ENCODE results near the gene NDFIP1.

Gene NDFIP1

GRCh38 chr5:142100307-142100706 is 8.3 kb upstream of the NDFIP1 start:
- no peak for TF ChIP-seq POLR2A (IDR thresholded peaks at IDR 0.05; ENCODE audit: low read depth, low read length)
- no peak for DNase-seq (ENCODE audit: insufficient read length, low spot score)
- FAIRE-seq: no peak

- TF ChIP-seq POLR2A (IDR thresholded peaks at IDR 0.05; ENCODE audit: low read depth, low read length): no peak
- no peak for DNase-seq (ENCODE audit: insufficient read length, low spot score)
- FAIRE-seq: no peak
These were observed 5.4 kb upstream of the NDFIP1 start for GRCh38 chr5:142102980-142103740.

- DNase-seq (ENCODE audit: insufficient read length, low spot score) (no peak), FAIRE-seq (no peak)
- no peak for TF ChIP-seq POLR2A (IDR thresholded peaks at IDR 0.05; ENCODE audit: low read depth, low read length)
These were observed 4.1 kb upstream of the NDFIP1 start for GRCh38 chr5:142104491-142104890.

- no peak for FAIRE-seq
- TF ChIP-seq POLR2A (IDR thresholded peaks at IDR 0.05; ENCODE audit: low read depth, low read length): no peak
- no peak for DNase-seq (ENCODE audit: insufficient read length, low spot score)
These were observed 2.5 kb upstream of the NDFIP1 start for GRCh38 chr5:142106061-142106460.

DNA sequence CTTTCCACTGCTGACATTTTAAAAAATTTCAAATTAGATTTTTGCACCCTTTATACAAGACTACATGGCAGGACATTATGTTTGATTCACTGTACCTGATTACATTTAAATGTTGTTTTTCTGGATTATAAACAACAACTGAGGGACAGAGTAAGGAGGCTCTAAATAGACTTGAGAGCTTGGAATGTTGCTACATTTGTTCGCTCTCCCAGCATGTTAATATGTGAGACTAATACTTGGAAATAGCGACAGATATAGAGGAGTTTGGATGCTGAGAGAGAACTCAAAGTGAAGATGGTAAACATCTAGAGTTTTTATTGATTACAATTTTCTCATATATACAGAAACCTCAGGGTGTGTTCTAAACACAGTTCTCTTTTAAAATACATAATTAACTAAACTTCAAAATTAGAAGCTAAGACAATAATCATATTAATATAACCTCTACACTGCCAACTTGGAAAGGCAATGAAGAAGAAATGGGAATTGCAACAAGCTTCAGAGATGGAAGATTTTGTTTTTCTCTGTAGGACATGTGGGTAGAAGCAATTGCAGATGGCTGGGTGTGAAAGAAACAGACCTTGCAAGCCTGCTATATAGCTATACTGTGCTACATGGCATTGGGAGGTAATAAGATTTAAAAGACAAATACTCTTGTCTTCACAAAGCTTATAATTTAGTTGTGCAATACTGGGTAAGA is 1.4 kb upstream of the NDFIP1 start:
- no peak for TF ChIP-seq POLR2A (IDR thresholded peaks at IDR 0.05; ENCODE audit: low read depth, low read length)
- FAIRE-seq: no peak
- DNase-seq (ENCODE audit: insufficient read length, low spot score): no peak

- DNase-seq (ENCODE audit: insufficient read length, low spot score): no peak
- FAIRE-seq: no peak
- TF ChIP-seq POLR2A (IDR thresholded peaks at IDR 0.05; ENCODE audit: low read depth, low read length): no peak
These were observed 695 bp upstream of the NDFIP1 start for GRCh38 chr5:142107736-142108431.

DNA sequence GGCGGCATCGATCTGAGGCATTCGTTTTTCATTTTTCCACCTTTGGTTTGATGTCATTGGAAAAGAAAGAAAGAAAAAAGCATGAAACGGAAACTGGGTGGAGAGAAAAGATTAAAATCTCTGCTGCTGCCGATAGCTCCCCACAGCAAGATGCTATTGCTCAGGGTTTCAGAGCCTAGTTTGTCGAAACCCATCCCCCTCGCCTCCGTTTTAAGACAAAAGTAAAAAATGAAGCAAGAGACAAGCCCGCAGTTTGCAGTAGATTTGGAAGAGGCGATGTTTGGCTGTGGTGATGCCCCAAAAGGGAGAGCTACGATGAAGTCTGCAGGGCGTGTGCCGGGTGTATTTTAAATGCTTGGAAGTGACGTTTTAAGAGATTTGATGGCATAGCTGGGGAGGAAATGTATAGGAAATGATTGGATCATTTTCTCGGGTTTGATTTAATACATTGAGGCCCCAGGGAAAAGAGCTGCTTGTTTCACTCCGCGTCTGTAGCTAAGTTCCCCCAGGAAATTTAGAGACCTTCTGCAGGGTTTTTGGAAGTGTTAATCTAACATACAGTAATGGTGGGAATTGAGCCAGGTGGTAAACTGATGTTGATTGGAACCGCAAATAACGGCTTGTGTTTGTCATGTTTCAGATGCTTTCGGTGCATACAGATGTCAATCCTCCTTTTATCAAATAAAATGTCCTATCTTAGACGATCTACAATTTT is 909 bp downstream of the NDFIP1 start:
- DNase-seq (ENCODE audit: insufficient read length, low spot score) (no peak), FAIRE-seq (no peak)
- TF ChIP-seq POLR2A (IDR thresholded peaks at IDR 0.05; ENCODE audit: low read depth, low read length): no peak

- no peak for TF ChIP-seq POLR2A (IDR thresholded peaks at IDR 0.05; ENCODE audit: low read depth, low read length)
- DNase-seq (ENCODE audit: insufficient read length, low spot score) (no peak), FAIRE-seq (no peak)
These were observed 1.5 kb downstream of the NDFIP1 start for GRCh38 chr5:142110046-142110531.

- DNase-seq (ENCODE audit: insufficient read length, low spot score): no peak
- TF ChIP-seq POLR2A (IDR thresholded peaks at IDR 0.05; ENCODE audit: low read depth, low read length): no peak
- no peak for FAIRE-seq
These were observed 2.6 kb downstream of the NDFIP1 start for GRCh38 chr5:142110988-142111687.

- TF ChIP-seq POLR2A (IDR thresholded peaks at IDR 0.05; ENCODE audit: low read depth, low read length): no peak
- DNase-seq (ENCODE audit: insufficient read length, low spot score): no peak
- no peak for FAIRE-seq
These were observed 6.1 kb downstream of the NDFIP1 start for GRCh38 chr5:142114687-142115086.

DNA sequence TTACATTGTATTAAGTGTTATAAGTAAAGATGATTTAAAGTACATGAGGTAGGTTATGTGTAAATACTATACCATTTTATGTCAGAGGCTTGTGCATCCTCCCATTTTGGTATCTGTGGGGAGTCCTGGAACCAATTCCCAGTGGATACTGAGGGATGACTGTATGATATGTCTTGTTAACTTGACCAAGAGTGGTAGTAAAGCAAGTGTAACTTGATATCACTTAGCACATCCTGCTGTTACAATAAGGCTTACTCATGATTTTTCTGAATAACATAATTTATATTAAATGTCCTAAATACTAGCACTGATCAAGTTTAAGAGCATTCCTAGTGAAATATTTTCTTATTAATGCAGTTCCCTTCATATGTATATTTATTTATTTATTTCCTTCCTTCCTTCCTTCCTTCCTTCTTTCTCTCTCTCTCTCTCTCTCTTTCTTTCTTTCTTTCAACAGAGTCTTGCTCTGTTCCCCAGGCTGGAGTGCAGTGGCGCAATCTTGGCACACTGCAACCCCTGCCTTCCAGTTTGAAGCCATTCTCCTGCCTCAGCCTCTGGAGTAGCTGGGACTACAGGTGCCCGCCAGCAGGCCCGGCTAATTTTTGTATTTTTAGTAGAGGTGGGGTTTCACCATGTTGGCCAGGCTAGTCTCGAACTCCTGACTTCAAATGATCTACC is 7.5 kb downstream of the NDFIP1 start:
- FAIRE-seq (peak; percentile 73), DNase-seq (ENCODE audit: insufficient read length, low spot score) (no peak)
- no peak for TF ChIP-seq POLR2A (IDR thresholded peaks at IDR 0.05; ENCODE audit: low read depth, low read length)

- no peak for DNase-seq (ENCODE audit: insufficient read length, low spot score)
- no peak for FAIRE-seq
- no peak for TF ChIP-seq POLR2A (IDR thresholded peaks at IDR 0.05; ENCODE audit: low read depth, low read length)
These were observed 9.1 kb downstream of the NDFIP1 start for GRCh38 chr5:142117579-142118151.
